Stimulated activated CD8-positive, alpha-beta memory T cell treated with anti-CD3 and anti-CD28 coated beads, Interleukin-15, amount 100 ng/mL, for 48 hours (primary cell): ENCODE data around the gene METTL22.

Source experiments
- DNase-seq, 2 donors: peaks; one replicate each; pipeline ENCODE4 v3.0.0-alpha.2; 2020; ENCODE audit warnings: low read depth in 2 of 2

METTL22 gene

DNA sequence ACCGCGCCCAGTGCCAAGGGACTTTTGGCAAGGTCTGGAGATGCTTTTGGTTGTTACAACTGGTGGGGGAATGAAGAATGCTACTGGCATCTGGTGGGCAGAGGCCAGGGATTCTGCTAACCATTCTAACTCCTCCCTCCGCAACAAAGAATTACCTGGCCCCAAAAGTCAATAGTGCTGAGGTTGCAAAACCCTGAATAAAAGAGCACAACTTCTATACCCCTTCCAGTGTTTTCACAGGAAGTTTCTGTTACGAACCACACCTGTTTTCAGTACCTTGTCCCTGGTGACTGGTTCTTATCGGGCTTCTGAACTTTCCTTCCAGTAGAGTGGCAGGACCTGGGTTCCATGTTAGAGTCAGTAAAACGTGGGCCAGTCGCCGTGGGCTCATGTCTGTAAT is 70.2 kb downstream of the METTL22 start:
- DNase-seq: no peak

DNA sequence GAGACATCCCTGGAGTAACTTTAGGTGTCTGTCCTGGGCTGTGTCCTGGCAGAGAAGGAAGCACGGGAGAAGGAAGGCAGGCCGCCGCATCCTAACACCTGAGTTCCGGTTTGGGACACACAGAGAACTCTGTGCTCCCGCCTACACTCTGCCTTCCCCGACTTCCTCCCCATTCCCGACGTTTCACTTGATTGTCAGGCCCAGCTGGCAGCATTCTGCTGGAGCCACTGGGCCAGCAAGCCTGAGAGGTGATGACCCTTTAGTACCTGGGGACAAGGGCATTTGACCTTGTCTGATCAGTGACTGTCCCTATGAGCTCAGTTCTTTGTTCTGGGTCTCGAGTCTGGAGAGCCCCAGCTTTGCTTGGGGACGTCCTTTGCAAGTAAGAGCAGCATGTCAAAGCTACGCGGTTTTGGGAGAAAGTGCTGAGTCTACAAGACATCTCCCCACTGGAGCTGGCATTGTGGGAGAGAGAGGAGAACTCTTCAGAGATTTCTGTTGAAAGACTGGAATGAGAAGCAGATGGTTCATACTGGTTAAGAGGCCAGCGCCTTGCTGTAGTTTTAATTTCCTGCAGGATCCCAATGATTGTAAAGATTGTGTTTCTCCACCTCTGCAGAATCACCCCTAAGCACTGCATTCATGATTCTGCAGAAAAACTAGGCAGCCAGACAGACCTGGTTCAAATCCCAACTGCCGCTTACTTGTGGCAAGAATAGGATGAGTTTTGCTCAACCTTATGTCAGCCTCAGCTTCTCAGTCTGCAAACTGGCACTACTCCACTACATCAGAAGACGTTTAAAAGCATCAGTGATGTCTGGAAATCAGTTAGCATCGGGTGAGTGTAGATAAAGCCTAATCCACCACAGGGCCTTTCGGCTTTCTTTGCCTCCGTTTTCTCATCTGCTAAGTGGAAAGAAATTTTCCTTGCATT is 73.6 kb downstream of the METTL22 start:
- no peak for DNase-seq

DNA sequence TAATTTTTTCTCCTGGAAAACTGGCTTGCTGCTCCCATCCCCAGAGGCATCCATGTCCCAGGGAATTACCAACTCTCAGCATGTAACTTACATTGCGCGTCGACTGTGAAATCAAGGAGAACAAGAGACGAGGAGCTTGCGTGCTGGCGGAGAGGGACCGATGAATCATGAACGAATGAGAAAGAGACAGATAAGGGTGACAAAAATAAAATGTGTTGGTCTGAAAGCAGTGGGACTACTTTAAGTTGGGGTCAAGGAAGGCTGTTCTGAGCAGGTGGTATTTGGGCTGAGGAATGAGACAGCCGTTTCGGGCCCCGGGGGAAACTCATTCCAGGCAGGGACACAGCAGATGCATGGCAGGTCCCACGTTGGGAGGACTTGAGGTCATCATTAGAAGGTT is 75.4 kb downstream of the METTL22 start:
- DNase-seq: no peak

DNA sequence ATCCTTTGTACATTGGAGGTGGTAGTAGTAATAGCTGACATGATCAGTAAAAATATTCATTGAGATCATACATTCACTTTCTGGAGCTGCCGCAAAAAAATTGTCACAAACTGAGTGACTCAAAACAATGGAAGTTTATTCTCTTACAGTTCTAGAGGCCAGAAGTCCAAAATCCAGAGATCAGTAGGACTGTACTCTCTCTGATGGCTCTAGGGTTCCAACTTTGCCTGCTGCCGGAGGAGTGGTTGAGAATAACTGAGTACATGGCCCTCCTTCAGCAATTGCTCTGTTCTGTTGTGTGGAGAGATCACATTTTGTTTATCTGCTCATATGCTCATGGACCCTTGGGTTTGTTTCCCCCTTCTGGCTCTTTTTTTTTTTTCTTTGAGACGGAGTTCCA is 76.5 kb downstream of the METTL22 start:
- no peak for DNase-seq
